IMR-90 (cell line): ENCODE measurements around the gene SUGP2. TPM values are rescaled to one million over a fixed set of nuclear protein-coding genes. Genes with fewer than 3 reads are reported as not detected.

Experiments
- ATAC-seq: fragments of 200-7000 bp; cut with Tn5 transposase; 2 replicates; pipeline ENCODE4 v1.9.1; 2020; ENCODE audit warnings: low read depth, mild to moderate bottlenecking, moderate library complexity
- BruUV-seq: library from RNA; stranded (reverse); fragments of 400-500 nt; replicated peaks from 2 replicates; lab custom pipeline; 2021; lab: Mats Ljungman, UMichigan
- CTCF ChIA-PET: fragments of 300-600 bp; formaldehyde crosslinking; extraction: SDS; loops from one replicate; lab custom pipeline; 2021; ENCODE audit warnings: antibody characterized with exemption; lab: Yijun Ruan, JAX
- POLR2A ChIA-PET: fragments of 300-600 bp; sonication (Branson Sonifier 250); formaldehyde crosslinking; loops from one replicate; lab custom pipeline; 2022; ENCODE audit warnings: antibody characterized with exemption; ENCODE audit not compliant: unreplicated experiment; lab: Charles Lee
- DNase-seq: peaks from one replicate; pipeline ENCODE4 v3.0.0; 2013
- H2AFZ ChIP-seq: replicated peaks from 2 replicates; pipeline ENCODE3; 2013; ENCODE audit warnings: low read length, mild to moderate bottlenecking; ENCODE audit not compliant: poor library complexity
- H2AK5ac ChIP-seq: 2 replicates; pipeline ENCODE4 v1.6.1; 2013; ENCODE audit warnings: low read depth, low read length, inconsistent platforms
- H2AK9ac ChIP-seq: replicated peaks from 2 replicates; pipeline ENCODE3; 2013; ENCODE audit warnings: mild to moderate bottlenecking, low read depth, low read length, moderate library complexity; ENCODE audit not compliant: poor library complexity
- H2BK120ac ChIP-seq: 2 replicates; pipeline ENCODE4 v1.6.1; 2013; ENCODE audit warnings: low read depth, low read length, inconsistent platforms
- H2BK15ac ChIP-seq: 3 replicates; pipeline ENCODE4 v1.6.1; 2013; ENCODE audit warnings: low read depth, low read length, inconsistent platforms
- H2BK20ac ChIP-seq: 2 replicates; pipeline ENCODE4 v1.6.1; 2013; ENCODE audit warnings: low read depth, mild to moderate bottlenecking, inconsistent platforms, low read length, moderate library complexity
- H2BK5ac ChIP-seq: 2 replicates; pipeline ENCODE4 v1.6.1; 2013; ENCODE audit warnings: mild to moderate bottlenecking, low read depth, low read length, inconsistent platforms; ENCODE audit not compliant: poor library complexity, severe bottlenecking
- H3K14ac ChIP-seq: replicated peaks from 2 replicates; pipeline ENCODE4 v1.6.1; 2013; ENCODE audit warnings: low read depth, low read length, inconsistent platforms
- H3K18ac ChIP-seq: 2 replicates; pipeline ENCODE4 v1.6.1; 2013; ENCODE audit warnings: low read depth, low read length, control low read depth
- H3K23ac ChIP-seq: 2 replicates; pipeline ENCODE4 v1.6.1; 2013; ENCODE audit warnings: low read depth, low read length, inconsistent platforms
- H3K27ac ChIP-seq: 2 replicates; pipeline ENCODE4 v1.5.1; 2013; ENCODE audit warnings: mild to moderate bottlenecking, control low read depth, low read length; ENCODE audit not compliant: insufficient read depth
- H3K27me3 ChIP-seq: 2 replicates; pipeline ENCODE4 v1.6.1; 2013; ENCODE audit warnings: low read length; ENCODE audit not compliant: control insufficient read depth, insufficient read depth
- H3K36me3 ChIP-seq: 2 replicates; pipeline ENCODE4 v1.6.1; 2013; ENCODE audit warnings: low read length, mixed read lengths; ENCODE audit not compliant: control insufficient read depth, insufficient read depth
- H3K4ac ChIP-seq: 2 replicates; pipeline ENCODE4 v1.6.1; 2013; ENCODE audit warnings: low read depth, low read length, inconsistent platforms
- H3K4me1 ChIP-seq: 2 replicates; pipeline ENCODE4 v1.6.1; 2013; ENCODE audit warnings: low read length, mixed read lengths; ENCODE audit not compliant: control insufficient read depth, insufficient read depth
- H3K4me2 ChIP-seq: 2 replicates; pipeline ENCODE4 v1.6.1; 2013; ENCODE audit warnings: low read depth, mild to moderate bottlenecking, control low read depth, low read length, moderate library complexity
- H3K4me3 ChIP-seq: 2 replicates; pipeline ENCODE4 v1.5.1; 2013; ENCODE audit warnings: low read depth, mild to moderate bottlenecking, control low read depth, low read length, moderate library complexity; ENCODE audit not compliant: insufficient read depth
- H3K56ac ChIP-seq: 2 replicates; pipeline ENCODE4 v1.6.1; 2013; ENCODE audit warnings: low read length, inconsistent platforms; ENCODE audit not compliant: insufficient read depth; ENCODE audit errors: extremely low read depth
- H3K79me1 ChIP-seq, 2 experiments: 2 replicates each; pipeline ENCODE4 v1.6.1; 2013; ENCODE audit warnings: low read length in 2 of 2, inconsistent platforms in 1 of 2, low read depth in 1 of 2
- H3K9ac ChIP-seq: 2 replicates; pipeline ENCODE4 v1.6.1; 2013; ENCODE audit warnings: low read depth, low read length, control low read depth
- H3K9me1 ChIP-seq: 2 replicates; pipeline ENCODE4 v1.6.1; 2013; ENCODE audit warnings: low read length, inconsistent platforms; ENCODE audit not compliant: insufficient read depth
- H3K9me3 ChIP-seq: 2 replicates; pipeline ENCODE4 v1.6.1; 2013; ENCODE audit warnings: low read length; ENCODE audit not compliant: control insufficient read depth, insufficient read depth
- H4K20me1 ChIP-seq: 2 replicates; pipeline ENCODE4 v1.6.1; 2013; ENCODE audit warnings: low read length, inconsistent platforms; ENCODE audit not compliant: insufficient read depth
- H4K5ac ChIP-seq: 2 replicates; pipeline ENCODE4 v1.6.1; 2013; ENCODE audit warnings: mild to moderate bottlenecking, low read depth, low read length, control low read depth
- H4K8ac ChIP-seq, 2 experiments: 2 replicates each; pipeline ENCODE4 v1.6.1; 2013; ENCODE audit warnings: low read depth in 2 of 2, low read length in 2 of 2, control low read depth in 1 of 2, inconsistent platforms in 1 of 2
- H4K91ac ChIP-seq: 2 replicates; pipeline ENCODE4 v1.6.1; 2013; ENCODE audit warnings: low read depth, low read length, inconsistent platforms; ENCODE audit not compliant: insufficient read depth
- BHLHE40 ChIP-seq: fragments of 150-350 bp; IDR thresholded peaks from 2 replicates; pipeline ENCODE4 v1.6.1; 2016; ENCODE audit warnings: mild to moderate bottlenecking, low read depth, low read length
- CEBPB ChIP-seq: IDR thresholded peaks from 2 replicates; pipeline ENCODE4 v1.6.1; 2012; ENCODE audit warnings: low read depth, low read length, improper control_type of control experiment
- CHD1 ChIP-seq: IDR thresholded peaks from 2 replicates; pipeline ENCODE4 v1.6.1; 2012; ENCODE audit warnings: low read depth, low read length, improper control_type of control experiment
- FOS ChIP-seq: fragments of 150-350 bp; IDR thresholded peaks from 2 replicates; pipeline ENCODE4 v1.6.1; 2016; ENCODE audit warnings: low read depth, low read length
- MAFK ChIP-seq: IDR thresholded peaks from 2 replicates; pipeline ENCODE4 v1.6.1; 2012; ENCODE audit warnings: low read depth, low read length, improper control_type of control experiment
- MAZ ChIP-seq: IDR thresholded peaks from 2 replicates; pipeline ENCODE4 v1.6.1; 2012; ENCODE audit warnings: low read depth, mild to moderate bottlenecking, low read length, improper control_type of control experiment, moderate library complexity, borderline replicate concordance
- MXI1 ChIP-seq: IDR thresholded peaks from 2 replicates; pipeline ENCODE4 v1.6.1; 2012; ENCODE audit warnings: low read depth, mild to moderate bottlenecking, low read length, moderate library complexity, borderline replicate concordance
- NFE2L2 ChIP-seq: fragments of 150-350 bp; IDR thresholded peaks from 2 replicates; pipeline ENCODE4 v1.6.1; 2016; ENCODE audit warnings: low read depth, mild to moderate bottlenecking, low read length
- RAD21 ChIP-seq: IDR thresholded peaks from 2 replicates; pipeline ENCODE4 v1.6.1; 2012; ENCODE audit warnings: low read length, improper control_type of control experiment
- RCOR1 ChIP-seq: IDR thresholded peaks from 2 replicates; pipeline ENCODE4 v1.6.1; 2012; ENCODE audit warnings: mild to moderate bottlenecking, low read length, improper control_type of control experiment; ENCODE audit not compliant: insufficient replicate concordance
- RFX5 ChIP-seq: IDR thresholded peaks from 2 replicates; pipeline ENCODE4 v1.8.0; 2012; ENCODE audit warnings: low read depth, mild to moderate bottlenecking, low read length, moderate library complexity
- SMC3 ChIP-seq: fragments of 150-350 bp; IDR thresholded peaks from 2 replicates; pipeline ENCODE4 v1.6.1; 2016; ENCODE audit warnings: low read depth, mild to moderate bottlenecking, antibody characterized with exemption, low read length, moderate library complexity
- WGBS, 2 experiments: methylation state at CpG; one replicate each; pipeline versions ENCODE4 v1.1.5 to v1.1.7; 2013; ENCODE audit warnings: missing lambda C conversion rate in 2 of 2; ENCODE audit not compliant: insufficient read length in 1 of 2; ENCODE audit errors: extremely low coverage in 2 of 2; 5-methylcytosine and 5-hydroxymethylcytosine counted together
- dilution Hi-C: fragments of 300-500 bp; cut with HindIII; formaldehyde crosslinking; loops from one replicate; pipeline ENCODE4 v1.14.3; 2018; ENCODE audit warnings: low sequenced_read_pairs; ENCODE audit not compliant: unreplicated experiment
- in situ Hi-C: fragments of 300-500 bp; cut with MboI; formaldehyde crosslinking; loops from 3 replicates; pipeline ENCODE4 v1.14.3; 2019; ENCODE audit warnings: low sequenced_read_pairs, inconsistent platforms, mixed read lengths
- intact Hi-C: fragments of 100-400 bp; cut with micrococcal nuclease; formaldehyde crosslinking; loops from 2 replicates; pipeline ENCODE4 v1.10.0; 2022
- polyA plus RNA-seq, 3 experiments: library from polyadenylated mRNA; depleted of rRNA; stranded (reverse); fragments of >200 nt; gene quantifications; 2 replicates each; pipeline ENCODE4 v1.2.3, GENCODE V29; 2012; ENCODE audit warnings: low replicate concordance in 1 of 3
- total RNA-seq: library from RNA; depleted of rRNA; stranded (reverse); fragments of >200 nt; gene quantifications from 2 replicates; pipeline ENCODE4 v1.2.3, GENCODE V29; 2012
- TF ChIP-seq, protein P1 (sequence below): conservative IDR thresholded peaks from 2 replicates; pipeline ENCODE4 v1.5.1; 2012; ENCODE audit warnings: mild to moderate bottlenecking, low read depth, low read length, improper control_type of control experiment
- TF ChIP-seq, protein P2 (sequence below): fragments of 150-350 bp; IDR thresholded peaks from 2 replicates; pipeline ENCODE4 v1.6.1; 2017; ENCODE audit warnings: mild to moderate bottlenecking, antibody characterized with exemption, low read length, low read depth

SUGP2 gene
- total and polyA plus RNA-seq, 2 of the 4 experiments (the other 2 are of a cell fraction) = 25.8 to 69.2 TPM

DNA sequence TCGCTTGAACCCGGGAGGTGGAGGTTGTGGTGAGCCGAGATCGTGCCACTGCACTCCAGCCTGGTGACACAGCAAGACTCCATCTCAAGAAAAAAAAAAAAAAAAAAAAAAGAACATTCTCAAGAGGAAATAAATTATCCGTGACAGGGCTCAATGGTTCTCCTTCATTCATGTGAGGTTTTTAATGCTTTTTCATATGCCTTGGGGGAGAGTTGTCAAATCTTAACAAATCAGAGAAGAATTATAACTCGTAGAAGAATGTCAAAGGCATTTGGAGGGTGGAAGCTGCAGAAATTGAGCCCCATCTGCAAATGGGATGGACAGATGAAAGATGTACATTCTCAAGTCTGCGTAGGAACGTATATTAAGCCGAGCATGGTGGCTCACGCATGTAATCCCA is 57.4 kb downstream of the SUGP2 start:
- BruUV-seq = no TSS peak
- H3K9me3 ChIP-seq = no peaks in the 10 kb centered on the region
- H3K14ac ChIP-seq = no peak overlapping the region
- no peak overlapping the region for H2AK9ac ChIP-seq
- H3K4me3 ChIP-seq = no peak overlapping the region
- no peaks in the 10 kb centered on the region for H3K9me1 ChIP-seq
- no peak for DNase-seq
- H2BK20ac ChIP-seq = no peak overlapping the region
- no peaks in the 10 kb centered on the region for H3K79me1 ChIP-seq
- no peak overlapping the region for H3K56ac ChIP-seq
- H3K9ac ChIP-seq = no peak overlapping the region
- peaks cover 6% of the 10 kb centered on the region for H3K4me1 ChIP-seq
- H2BK120ac ChIP-seq = no peak overlapping the region
- no peak overlapping the region for H4K5ac ChIP-seq
- H4K91ac ChIP-seq = no peak overlapping the region
- CTCF ChIA-PET = interaction anchor here (0.7 kb wide), 1 partner anchor 15 kb away, joined by 3 read pairs; no protein-coding TSS in a partner anchor
- no peak overlapping the region for H3K4ac ChIP-seq
- no peak overlapping the region for H4K8ac ChIP-seq
- WGBS, 2 experiments = 95% methylated on average over 5 of the region's 10 CpGs; no CpG with 5 or more reads in 1 of the 2 experiments
- no peak overlapping the region for H3K18ac ChIP-seq
- dilution Hi-C loops (no loop called here), intact Hi-C loops (no loop called here), in situ Hi-C loops (no loop called here)
- no peak overlapping the region for H2BK15ac ChIP-seq
- no peak overlapping the region for H2AFZ ChIP-seq
- H3K23ac ChIP-seq = no peak overlapping the region
- POLR2A ChIA-PET = no interaction called here
- no peaks in the 10 kb centered on the region for H4K20me1 ChIP-seq
- TF ChIP-seq, protein P1, sequence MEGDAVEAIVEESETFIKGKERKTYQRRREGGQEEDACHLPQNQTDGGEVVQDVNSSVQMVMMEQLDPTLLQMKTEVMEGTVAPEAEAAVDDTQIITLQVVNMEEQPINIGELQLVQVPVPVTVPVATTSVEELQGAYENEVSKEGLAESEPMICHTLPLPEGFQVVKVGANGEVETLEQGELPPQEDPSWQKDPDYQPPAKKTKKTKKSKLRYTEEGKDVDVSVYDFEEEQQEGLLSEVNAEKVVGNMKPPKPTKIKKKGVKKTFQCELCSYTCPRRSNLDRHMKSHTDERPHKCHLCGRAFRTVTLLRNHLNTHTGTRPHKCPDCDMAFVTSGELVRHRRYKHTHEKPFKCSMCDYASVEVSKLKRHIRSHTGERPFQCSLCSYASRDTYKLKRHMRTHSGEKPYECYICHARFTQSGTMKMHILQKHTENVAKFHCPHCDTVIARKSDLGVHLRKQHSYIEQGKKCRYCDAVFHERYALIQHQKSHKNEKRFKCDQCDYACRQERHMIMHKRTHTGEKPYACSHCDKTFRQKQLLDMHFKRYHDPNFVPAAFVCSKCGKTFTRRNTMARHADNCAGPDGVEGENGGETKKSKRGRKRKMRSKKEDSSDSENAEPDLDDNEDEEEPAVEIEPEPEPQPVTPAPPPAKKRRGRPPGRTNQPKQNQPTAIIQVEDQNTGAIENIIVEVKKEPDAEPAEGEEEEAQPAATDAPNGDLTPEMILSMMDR = no peak
- TF ChIP-seq MAZ (no peak), CHD1 (no peak), RAD21 (no peak), MXI1 (no peak), FOS (no peak), NFE2L2 (no peak), CEBPB (no peak), RCOR1 (no peak), RFX5 (no peak), MAFK (no peak), BHLHE40 (no peak), SMC3 (no peak)
- TF ChIP-seq, protein P2, sequence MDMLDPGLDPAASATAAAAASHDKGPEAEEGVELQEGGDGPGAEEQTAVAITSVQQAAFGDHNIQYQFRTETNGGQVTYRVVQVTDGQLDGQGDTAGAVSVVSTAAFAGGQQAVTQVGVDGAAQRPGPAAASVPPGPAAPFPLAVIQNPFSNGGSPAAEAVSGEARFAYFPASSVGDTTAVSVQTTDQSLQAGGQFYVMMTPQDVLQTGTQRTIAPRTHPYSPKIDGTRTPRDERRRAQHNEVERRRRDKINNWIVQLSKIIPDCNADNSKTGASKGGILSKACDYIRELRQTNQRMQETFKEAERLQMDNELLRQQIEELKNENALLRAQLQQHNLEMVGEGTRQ = no peak
- H2BK5ac ChIP-seq = no peak overlapping the region
- no peaks in the 10 kb centered on the region for H3K27me3 ChIP-seq
- ATAC-seq = no peak
- H2AK5ac ChIP-seq = no peak overlapping the region
- no peaks in the 10 kb centered on the region for H3K36me3 ChIP-seq
- no peak overlapping the region for H3K27ac ChIP-seq
- H3K4me2 ChIP-seq = no peak overlapping the region
